WERI-Rb-1 (cell line): ENCODE results near the gene SYTL2.
A peak's percentile ranks its signal among the peaks of the same experiment; 100 is the strongest.

ENCODE experiments used
- DNase-seq: peaks from one replicate; pipeline ENCODE4 v3.0.0-alpha.2; 2020
- H3K27ac ChIP-seq: fragments of 250-450 bp; sonication (Bioruptor Pico); 2 replicates; pipeline ENCODE4 v1.5.1; 2020; ENCODE audit warnings: mild to moderate bottlenecking, moderate library complexity
- H3K27me3 ChIP-seq: fragments of 250-450 bp; sonication (Bioruptor Pico); 2 replicates; pipeline ENCODE4 v1.5.1; 2021; ENCODE audit warnings: mild to moderate bottlenecking, low read depth, moderate library complexity; ENCODE audit not compliant: insufficient read depth, severe bottlenecking
- H3K36me3 ChIP-seq: fragments of 250-450 bp; sonication (Bioruptor Pico); 2 replicates; pipeline ENCODE4 v1.5.1; 2020; ENCODE audit warnings: mild to moderate bottlenecking, moderate library complexity
- H3K4me3 ChIP-seq: 2 replicates; pipeline ENCODE4 v1.5.1; 2011; ENCODE audit warnings: low read depth, mild to moderate bottlenecking, control low read depth, low read length
- H3K9me3 ChIP-seq: fragments of 250-450 bp; sonication (Bioruptor Pico); 2 replicates; pipeline ENCODE4 v1.5.1; 2021; ENCODE audit warnings: mild to moderate bottlenecking, moderate library complexity; ENCODE audit not compliant: severe bottlenecking
- TF ChIP-seq, protein P1 (sequence below): IDR thresholded peaks from 2 replicates; pipeline ENCODE4 v1.5.1; 2011; ENCODE audit warnings: low read depth, mild to moderate bottlenecking, control low read depth, inconsistent platforms, low read length

Gene SYTL2

DNA sequence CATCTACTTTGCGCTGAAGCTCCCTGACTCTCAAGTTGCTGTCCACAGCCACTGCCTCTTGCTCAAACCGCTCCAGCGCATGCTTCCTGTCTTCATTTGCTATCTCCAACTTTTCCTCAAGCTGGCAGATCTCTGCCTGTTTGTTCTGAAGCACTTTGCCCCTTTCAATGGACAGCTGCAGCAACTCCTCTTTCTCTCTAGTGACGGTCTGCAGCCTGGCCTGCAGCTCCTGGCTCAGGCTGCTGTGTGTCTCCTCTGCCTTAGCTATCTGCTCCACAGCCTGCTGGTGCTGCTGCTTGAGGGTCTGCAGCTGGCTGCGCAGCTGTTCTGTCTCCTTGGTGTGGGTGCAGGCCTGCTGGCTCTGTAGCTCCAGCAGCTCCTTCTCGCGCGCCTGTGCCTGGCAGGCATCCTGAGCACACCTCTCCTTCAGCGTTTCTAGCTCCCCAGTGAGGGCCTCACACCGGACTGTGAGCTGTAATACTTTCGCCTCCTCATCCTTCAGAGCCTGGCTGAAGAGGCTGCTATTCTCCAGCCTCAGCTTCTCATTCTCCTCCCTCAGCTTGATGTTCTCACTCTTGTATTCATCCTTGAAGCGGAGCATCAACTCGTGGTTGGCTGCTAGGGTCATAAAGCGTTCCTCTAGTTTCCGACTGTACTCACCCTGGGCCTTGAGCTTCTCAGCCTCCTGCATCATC is 125.7 kb downstream of the SYTL2 start:
- DNase-seq = no peak
- H3K9me3 ChIP-seq = no peaks in the 10 kb centered on the region
- H3K4me3 ChIP-seq = no peak overlapping the region
- TF ChIP-seq, protein P1, sequence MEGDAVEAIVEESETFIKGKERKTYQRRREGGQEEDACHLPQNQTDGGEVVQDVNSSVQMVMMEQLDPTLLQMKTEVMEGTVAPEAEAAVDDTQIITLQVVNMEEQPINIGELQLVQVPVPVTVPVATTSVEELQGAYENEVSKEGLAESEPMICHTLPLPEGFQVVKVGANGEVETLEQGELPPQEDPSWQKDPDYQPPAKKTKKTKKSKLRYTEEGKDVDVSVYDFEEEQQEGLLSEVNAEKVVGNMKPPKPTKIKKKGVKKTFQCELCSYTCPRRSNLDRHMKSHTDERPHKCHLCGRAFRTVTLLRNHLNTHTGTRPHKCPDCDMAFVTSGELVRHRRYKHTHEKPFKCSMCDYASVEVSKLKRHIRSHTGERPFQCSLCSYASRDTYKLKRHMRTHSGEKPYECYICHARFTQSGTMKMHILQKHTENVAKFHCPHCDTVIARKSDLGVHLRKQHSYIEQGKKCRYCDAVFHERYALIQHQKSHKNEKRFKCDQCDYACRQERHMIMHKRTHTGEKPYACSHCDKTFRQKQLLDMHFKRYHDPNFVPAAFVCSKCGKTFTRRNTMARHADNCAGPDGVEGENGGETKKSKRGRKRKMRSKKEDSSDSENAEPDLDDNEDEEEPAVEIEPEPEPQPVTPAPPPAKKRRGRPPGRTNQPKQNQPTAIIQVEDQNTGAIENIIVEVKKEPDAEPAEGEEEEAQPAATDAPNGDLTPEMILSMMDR = no peak
- H3K27me3 ChIP-seq = no peaks in the 10 kb centered on the region
- no peaks in the 10 kb centered on the region for H3K36me3 ChIP-seq
- no peak overlapping the region for H3K27ac ChIP-seq

DNA sequence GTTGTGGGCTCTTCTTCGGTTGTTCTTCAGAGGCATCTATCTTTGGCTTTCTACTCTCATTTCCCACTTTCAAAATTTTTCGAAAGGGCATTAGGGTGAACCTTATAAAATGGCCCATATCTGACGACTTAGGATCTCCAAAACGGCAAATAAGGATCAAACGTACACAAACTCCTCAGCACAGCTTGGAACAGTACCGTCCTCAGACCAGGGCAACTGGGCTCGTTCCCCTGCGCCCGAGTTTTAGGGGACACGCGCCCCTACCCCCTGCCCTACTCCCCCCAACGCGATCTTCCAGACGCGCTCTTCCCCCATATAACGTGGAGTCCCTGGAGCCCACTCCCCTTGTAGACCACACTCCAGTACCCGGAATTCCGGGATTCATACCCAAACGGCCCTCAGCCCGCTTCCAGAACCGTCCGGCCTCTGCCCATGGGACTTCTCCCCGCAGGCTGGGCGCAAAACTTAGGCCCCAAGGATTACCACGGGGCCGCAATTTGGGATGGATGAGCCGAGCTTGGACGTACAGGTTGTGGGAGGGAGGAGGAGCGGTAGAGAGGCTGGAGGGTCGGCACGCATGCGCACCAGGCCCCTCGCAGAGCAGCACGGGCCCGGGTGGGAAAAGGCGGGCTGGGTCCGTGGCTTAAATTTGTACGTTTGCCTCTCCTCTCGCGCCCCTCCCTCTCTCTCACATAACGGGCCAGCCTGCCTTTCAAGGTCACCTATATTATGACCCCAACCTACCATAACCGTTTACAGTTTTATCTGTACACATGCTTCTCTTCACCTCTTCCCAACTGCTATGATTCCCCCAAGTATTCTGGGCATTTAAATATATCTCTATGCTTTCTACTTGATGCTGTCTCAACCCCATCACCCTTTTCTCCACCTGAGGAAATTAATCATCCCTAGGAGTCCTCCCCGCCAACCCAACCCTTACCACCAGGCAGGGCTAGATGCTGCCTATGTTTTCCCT is 128.3 kb downstream of the SYTL2 start:
- TF ChIP-seq, protein P1 = no peak
- H3K4me3 ChIP-seq = peak overlapping the region; percentile 40
- no peak overlapping the region for H3K27ac ChIP-seq
- DNase-seq = peak; percentile 38
- no peaks in the 10 kb centered on the region for H3K36me3 ChIP-seq
- H3K9me3 ChIP-seq = no peaks in the 10 kb centered on the region
- no peaks in the 10 kb centered on the region for H3K27me3 ChIP-seq

DNA sequence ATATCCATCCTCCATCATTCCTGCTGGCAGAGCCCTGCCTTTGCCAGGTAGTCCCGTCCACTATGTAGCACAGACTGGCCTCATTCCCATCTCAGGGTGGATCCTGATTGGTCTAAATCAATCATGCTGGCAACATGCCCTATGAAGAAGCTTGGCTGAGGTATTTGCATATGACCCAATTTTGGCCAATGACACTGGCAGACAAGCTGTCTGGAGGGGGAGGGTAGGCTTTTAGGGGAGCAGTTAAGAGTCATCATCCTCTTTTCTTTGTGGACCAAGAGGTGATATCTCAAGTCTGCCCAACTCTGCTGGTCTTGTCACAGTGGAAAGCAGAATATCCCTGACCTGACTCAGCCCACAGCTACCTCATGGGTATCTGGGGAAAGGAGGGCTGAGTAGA is 130.0 kb downstream of the SYTL2 start:
- no peaks in the 10 kb centered on the region for H3K27me3 ChIP-seq
- TF ChIP-seq, protein P1 = no peak
- H3K36me3 ChIP-seq = no peaks in the 10 kb centered on the region
- H3K9me3 ChIP-seq = no peaks in the 10 kb centered on the region
- DNase-seq = peak; percentile 40
- no peak overlapping the region for H3K27ac ChIP-seq
- H3K4me3 ChIP-seq = no peak overlapping the region

DNA sequence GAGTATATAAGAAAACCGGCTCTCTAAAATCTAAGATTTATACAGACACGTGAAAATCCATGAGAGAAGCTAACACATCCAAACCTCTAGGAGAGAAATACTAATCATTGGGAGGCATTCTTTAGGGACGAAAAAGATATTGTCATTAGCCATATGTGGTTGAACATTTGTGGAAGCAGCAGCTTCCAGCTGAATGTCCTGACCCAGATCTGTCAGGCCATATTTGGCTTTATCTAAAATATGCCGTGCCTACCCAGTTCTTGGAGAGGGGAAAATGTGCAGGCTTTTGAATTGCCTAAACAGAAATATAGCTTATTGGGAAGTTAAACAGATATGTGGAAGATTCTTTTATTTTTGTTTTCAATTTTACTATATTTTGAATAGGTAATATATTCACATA is 131.4 kb downstream of the SYTL2 start:
- Histone ChIP-seq H3K9me3 (no peaks in the 10 kb centered on the region), H3K36me3 (no peaks in the 10 kb centered on the region), H3K4me3 (no peak overlapping the region), H3K27ac (no peak overlapping the region; the same call in 1 of the 2 replicates), H3K27me3 (no peaks in the 10 kb centered on the region)
- no peak for DNase-seq
- TF ChIP-seq, protein P1 = no peak

DNA sequence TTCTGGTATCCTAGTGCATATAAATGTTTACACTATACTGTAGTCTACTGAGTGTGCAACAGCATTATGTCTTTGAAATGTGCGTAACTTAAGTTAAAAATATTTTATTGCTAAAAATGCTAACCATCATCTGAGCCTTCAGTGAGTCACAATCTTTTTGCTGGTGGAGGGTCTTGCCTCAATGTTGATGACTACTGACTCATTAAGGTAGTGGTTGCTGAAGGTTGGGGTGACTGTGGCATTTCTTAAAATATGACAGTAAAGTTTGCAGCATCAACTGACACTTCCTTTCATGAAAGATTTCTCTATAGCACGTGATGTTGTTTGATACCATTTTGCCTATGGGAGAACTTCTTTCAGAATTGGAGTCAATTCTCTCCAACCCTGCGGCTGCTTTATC is 137.5 kb downstream of the SYTL2 start:
- Histone ChIP-seq H3K4me3 (no peak overlapping the region), H3K27ac (no peak overlapping the region), H3K9me3 (peaks cover 7% of the 10 kb centered on the region), H3K27me3 (no peaks in the 10 kb centered on the region), H3K36me3 (no peaks in the 10 kb centered on the region)
- TF ChIP-seq, protein P1 = no peak
- DNase-seq = no peak
